AG09319 (cell line): ENCODE measurements around the gene NATD1.

ENCODE experiments used
- DNase-seq: peaks from one replicate; pipeline ENCODE4 v3.0.0-alpha.2; 2010; ENCODE audit warnings: low read depth; ENCODE audit errors: extremely low read depth
- CTCF ChIP-seq: IDR thresholded peaks from 2 replicates; pipeline ENCODE4 v1.5.1; 2011; ENCODE audit warnings: low read depth, mild to moderate bottlenecking, inconsistent platforms, low read length, moderate library complexity

The NATD1 gene

GRCh38 chr17:21298056-21298982 is 45.1 kb upstream of the NATD1 start:
- TF ChIP-seq CTCF, result no peak
- no peak for DNase-seq

- no peak for DNase-seq
- TF ChIP-seq CTCF, result no peak
Observed at GRCh38 chr17:21297597-21297996, 44.4 kb upstream of the NATD1 start.

GRCh38 chr17:21297026-21297520 is 43.9 kb upstream of the NATD1 start:
- no peak for DNase-seq
- TF ChIP-seq CTCF, result no peak

- TF ChIP-seq CTCF, result no peak
- DNase-seq, result no peak
Observed at GRCh38 chr17:21296097-21297025, 43.2 kb upstream of the NATD1 start.

GRCh38 chr17:21295036-21295952 is 42.1 kb upstream of the NATD1 start:
- no peak for TF ChIP-seq CTCF
- no peak for DNase-seq

- TF ChIP-seq CTCF, result no peak
- no peak for DNase-seq
Observed at GRCh38 chr17:21294321-21295035, 41.3 kb upstream of the NATD1 start.
